Osteocyte (in vitro differentiated cells): ENCODE results near the gene CBY2. TPM values are rescaled to one million over a fixed set of nuclear protein-coding genes. Genes with fewer than 3 reads are reported as not detected.
"Not testable (repeated sequence)": the region's sequence is repeated elsewhere in the genome, so short reads cannot be mapped to it uniquely, and the experiment has no call there.

Source experiments
- DNase-seq: peaks from one replicate; pipeline ENCODE4 v3.0.0; 2021; ENCODE audit warnings: mixed read lengths; ENCODE audit not compliant: unreplicated experiment; ENCODE audit errors: extremely low spot score
- H3K27ac Mint-ChIP-seq: one replicate; pipeline ENCODE4 v1.8.0; 2021; ENCODE audit warnings: mild to moderate bottlenecking, mixed read lengths; ENCODE audit not compliant: unreplicated experiment
- H3K27me3 Mint-ChIP-seq: one replicate; pipeline ENCODE4 v1.8.0; 2021; ENCODE audit warnings: mixed read lengths; ENCODE audit not compliant: unreplicated experiment
- H3K36me3 Mint-ChIP-seq: one replicate; pipeline ENCODE4 v1.8.0; 2021; ENCODE audit warnings: mixed read lengths; ENCODE audit not compliant: unreplicated experiment
- H3K4me1 Mint-ChIP-seq: one replicate; pipeline ENCODE4 v1.8.0; 2021; ENCODE audit warnings: mixed read lengths; ENCODE audit not compliant: unreplicated experiment
- H3K4me3 Mint-ChIP-seq: one replicate; pipeline ENCODE4 v1.8.0; 2021; ENCODE audit warnings: mild to moderate bottlenecking, moderate library complexity, mixed read lengths; ENCODE audit not compliant: unreplicated experiment
- H3K9me3 Mint-ChIP-seq: one replicate; pipeline ENCODE4 v1.8.0; 2021; ENCODE audit warnings: mixed read lengths; ENCODE audit not compliant: unreplicated experiment
- long read RNA-seq: library from polyadenylated mRNA; unstranded; transcript quantifications from one replicate; pipeline ENCODE4 v2.0.0, GENCODE V29; 2021
- total RNA-seq: library from RNA; stranded (reverse); gene quantifications from 2 replicates; pipeline ENCODE4 v1.2.1, GENCODE V29; 2021
- TF ChIP-seq, protein P1 (sequence below): fragments of 200-600 bp; sonication (generic); IDR thresholded peaks from 2 replicates; pipeline ENCODE4 v1.5.0; 2021; ENCODE audit warnings: antibody characterized with exemption, mild to moderate bottlenecking, moderate library complexity

The CBY2 gene
- not detected in 2 replicates for total RNA-seq
- long read RNA-seq = 0 reads

- H3K27me3 Mint-ChIP-seq = peaks cover 16% of the 10 kb centered on the region
- DNase-seq = no peak
- no peak within 1 kb of the TSS for H3K4me3 Mint-ChIP-seq
- no peak within 1 kb of the TSS for H3K27ac Mint-ChIP-seq
- TF ChIP-seq, protein P1, sequence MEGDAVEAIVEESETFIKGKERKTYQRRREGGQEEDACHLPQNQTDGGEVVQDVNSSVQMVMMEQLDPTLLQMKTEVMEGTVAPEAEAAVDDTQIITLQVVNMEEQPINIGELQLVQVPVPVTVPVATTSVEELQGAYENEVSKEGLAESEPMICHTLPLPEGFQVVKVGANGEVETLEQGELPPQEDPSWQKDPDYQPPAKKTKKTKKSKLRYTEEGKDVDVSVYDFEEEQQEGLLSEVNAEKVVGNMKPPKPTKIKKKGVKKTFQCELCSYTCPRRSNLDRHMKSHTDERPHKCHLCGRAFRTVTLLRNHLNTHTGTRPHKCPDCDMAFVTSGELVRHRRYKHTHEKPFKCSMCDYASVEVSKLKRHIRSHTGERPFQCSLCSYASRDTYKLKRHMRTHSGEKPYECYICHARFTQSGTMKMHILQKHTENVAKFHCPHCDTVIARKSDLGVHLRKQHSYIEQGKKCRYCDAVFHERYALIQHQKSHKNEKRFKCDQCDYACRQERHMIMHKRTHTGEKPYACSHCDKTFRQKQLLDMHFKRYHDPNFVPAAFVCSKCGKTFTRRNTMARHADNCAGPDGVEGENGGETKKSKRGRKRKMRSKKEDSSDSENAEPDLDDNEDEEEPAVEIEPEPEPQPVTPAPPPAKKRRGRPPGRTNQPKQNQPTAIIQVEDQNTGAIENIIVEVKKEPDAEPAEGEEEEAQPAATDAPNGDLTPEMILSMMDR = no peak
- no peaks in the 10 kb centered on the region for H3K36me3 Mint-ChIP-seq
- no peaks in the 10 kb centered on the region for H3K9me3 Mint-ChIP-seq
- H3K4me1 Mint-ChIP-seq = peaks cover 10% of the 10 kb centered on the region
Observed at GRCh38 chr13:45702088-45702487, at the start of gene CBY2. TSS of gene CBY2 (plus strand) at chr13:45702320. CDS start at chr13:45702391, 71 bp downstream.

GRCh38 chr13:45654633-45655349 lies 47.3 kb upstream of the CBY2 start:
- Mint-ChIP-seq H3K4me1 (peaks cover 22% of the 10 kb centered on the region), H3K4me3 (no peak overlapping the region), H3K27me3 (no peaks in the 10 kb centered on the region), H3K36me3 (no peaks in the 10 kb centered on the region), H3K27ac (no peak overlapping the region), H3K9me3 (peaks cover 8% of the 10 kb centered on the region)
- TF ChIP-seq, protein P1 = no peak
- no peak for DNase-seq

- no peaks in the 10 kb centered on the region for H3K27me3 Mint-ChIP-seq
- peak overlapping the region; percentile 90 for H3K27ac Mint-ChIP-seq
- peaks cover 49% of the 10 kb centered on the region for H3K4me1 Mint-ChIP-seq
- H3K36me3 Mint-ChIP-seq = no peaks in the 10 kb centered on the region
- TF ChIP-seq, protein P1 = no peak
- DNase-seq = no peak
- H3K9me3 Mint-ChIP-seq = peaks cover 8% of the 10 kb centered on the region
- no peak overlapping the region for H3K4me3 Mint-ChIP-seq
Observed at GRCh38 chr13:45658586-45659235, 43.4 kb upstream of the CBY2 start.

GRCh38 chr13:45659536-45659935 lies 42.6 kb upstream of the CBY2 start:
- Mint-ChIP-seq H3K27ac (peak overlapping the region; percentile 90), H3K9me3 (peaks cover 8% of the 10 kb centered on the region), H3K4me1 (peaks cover 49% of the 10 kb centered on the region), H3K27me3 (no peaks in the 10 kb centered on the region), H3K36me3 (no peaks in the 10 kb centered on the region), H3K4me3 (no peak overlapping the region)
- no peak for DNase-seq
- TF ChIP-seq, protein P1 = no peak

DNA sequence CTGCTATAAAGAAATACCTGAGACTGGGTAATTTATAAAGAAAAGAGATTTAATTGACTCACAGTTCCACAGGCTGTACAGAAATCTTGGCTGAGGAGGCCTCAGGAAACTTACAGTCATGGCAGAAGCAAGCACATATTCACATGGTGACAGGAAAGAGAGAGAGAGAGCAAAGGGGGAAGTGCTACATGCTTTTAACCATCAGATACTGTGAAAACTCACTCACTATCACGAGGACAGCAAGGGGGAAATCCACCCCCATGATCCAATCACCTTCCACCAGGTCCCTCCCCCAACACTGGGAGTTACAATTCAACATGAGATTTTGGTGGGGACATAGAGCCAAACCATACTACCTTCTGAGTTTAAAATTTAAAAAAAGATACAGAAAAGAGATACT lies 41.7 kb upstream of the CBY2 start:
- not testable (repeated sequence) for H3K27ac Mint-ChIP-seq, H3K36me3 Mint-ChIP-seq, H3K9me3 Mint-ChIP-seq, H3K27me3 Mint-ChIP-seq, H3K4me3 Mint-ChIP-seq, DNase-seq
- H3K4me1 Mint-ChIP-seq = peaks cover 49% of the 10 kb centered on the region
